T-cell (primary cell): ENCODE measurements around the gene APOB. TPM values are rescaled to one million over a fixed set of nuclear protein-coding genes. Genes with fewer than 3 reads are reported as not detected.

Source experiments
- ATAC-seq, 4 experiments: fragments of 200-7000 bp in 3 of 4; fragments of 150-1000 bp in 1 of 4; cut with Tn5 transposase; replicated peaks in 1 of 4; 1 replicate in 3 of 4; 2 replicates in 1 of 4; pipeline ENCODE4 v1.10.0; 2021; ENCODE audit warnings: moderate library complexity in 3 of 4, mild to moderate bottlenecking in 2 of 4, moderate number of reproducible peaks in 1 of 4
- CTCF ChIA-PET, 2 donors: fragments of 300-600 bp; sonication (Branson Sonifier 250); formaldehyde crosslinking; loops; one replicate each; lab custom pipeline; 2022; ENCODE audit warnings: antibody characterized with exemption in 2 of 2; lab: Charles Lee
- POLR2A ChIA-PET, 2 donors: fragments of 300-600 bp; sonication (Branson Sonifier 250); formaldehyde crosslinking; loops; one replicate each; lab custom pipeline; 2022; ENCODE audit warnings: antibody characterized with exemption in 2 of 2; lab: Charles Lee
- DNase-seq, 35 experiments: peaks; one replicate each; pipeline versions ENCODE4 v3.0.0 to v3.0.0-alpha.2; 2013 to 2023
- H3K27ac ChIP-seq: one replicate; pipeline ENCODE4 v1.5.1; 2013; ENCODE audit warnings: low read length
- H3K27me3 ChIP-seq, 2 experiments: replicated peaks in 1 of 2; 1 replicate in 1 of 2; 2 replicates in 1 of 2; pipeline versions ENCODE4 v1.6.1 to v1.7.0; 2013; ENCODE audit warnings: low read length in 1 of 2, mixed read lengths in 1 of 2; ENCODE audit not compliant: control insufficient read depth in 2 of 2, insufficient read depth in 2 of 2; ENCODE audit errors: extremely low read depth in 1 of 2
- H3K36me3 ChIP-seq, 2 donors: 1 replicate in 1 of 2; 2 replicates in 1 of 2; pipeline versions ENCODE4 v1.6.1 to v1.7.0; 2013; ENCODE audit warnings: low read length in 1 of 2; ENCODE audit not compliant: control insufficient read depth in 2 of 2, insufficient read depth in 1 of 2; ENCODE audit errors: extremely low read depth in 1 of 2
- H3K4me1 ChIP-seq, 2 experiments: 1 replicate in 1 of 2; 2 replicates in 1 of 2; pipeline versions ENCODE4 v1.6.1 to v1.7.0; 2013; ENCODE audit warnings: low read length in 2 of 2, mixed read lengths in 1 of 2; ENCODE audit not compliant: insufficient read depth in 2 of 2, control insufficient read depth in 1 of 2; ENCODE audit errors: extremely low read depth in 1 of 2
- H3K4me3 ChIP-seq, 2 donors: 1 replicate in 1 of 2; 2 replicates in 1 of 2; pipeline versions ENCODE4 v1.5.1 to v1.7.0; 2013; ENCODE audit warnings: mild to moderate bottlenecking in 2 of 2, low read length in 1 of 2, moderate library complexity in 1 of 2; ENCODE audit not compliant: control insufficient read depth in 1 of 2; ENCODE audit errors: extremely low read depth in 1 of 2
- H3K9me3 ChIP-seq: 2 replicates; pipeline ENCODE4 v1.7.0; 2013
- H3K27ac Mint-ChIP-seq, 2 donors: one replicate each; pipeline ENCODE4 v1.8.0; 2020 to 2021; ENCODE audit warnings: mild to moderate bottlenecking in 2 of 2, mixed read lengths in 2 of 2
- H3K27me3 Mint-ChIP-seq, 2 donors: one replicate each; pipeline ENCODE4 v1.8.0; 2021 to 2022; ENCODE audit warnings: mixed read lengths in 2 of 2
- H3K36me3 Mint-ChIP-seq: one replicate; pipeline ENCODE4 v1.8.0; 2021; ENCODE audit warnings: mixed read lengths
- H3K4me1 Mint-ChIP-seq, 3 donors: one replicate each; pipeline ENCODE4 v1.8.0; 2020 to 2022; ENCODE audit warnings: mixed read lengths in 3 of 3, mild to moderate bottlenecking in 1 of 3
- H3K4me3 Mint-ChIP-seq, 3 donors: one replicate each; pipeline ENCODE4 v1.8.0; 2020 to 2022; ENCODE audit warnings: mild to moderate bottlenecking in 3 of 3, mixed read lengths in 3 of 3, moderate library complexity in 3 of 3
- H3K9me3 Mint-ChIP-seq, 3 donors: one replicate each; pipeline ENCODE4 v1.8.0; 2020 to 2022; ENCODE audit warnings: mixed read lengths in 3 of 3
- WGBS: methylation state at CpG from one replicate; pipeline ENCODE4 v1.1.5; 2013; ENCODE audit warnings: missing lambda C conversion rate; ENCODE audit not compliant: insufficient coverage; 5-methylcytosine and 5-hydroxymethylcytosine counted together
- total RNA-seq, 35 experiments: library from RNA in 6 of 35; stranded (reverse) in 6 of 35; fragments of 120-200 nt in 1 of 35; gene quantifications; one replicate each; pipeline versions ENCODE4 v1.2.1 to v1.2.4 and lab custom pipeline; 2013 to 2026

Gene APOB
- total RNA-seq, 5 donors from 2014 or later (not counting 1 experiment from before 2014, with no cell fraction given): 1.2 to 2.0 (median 1.9) TPM; not detected in 2

DNA sequence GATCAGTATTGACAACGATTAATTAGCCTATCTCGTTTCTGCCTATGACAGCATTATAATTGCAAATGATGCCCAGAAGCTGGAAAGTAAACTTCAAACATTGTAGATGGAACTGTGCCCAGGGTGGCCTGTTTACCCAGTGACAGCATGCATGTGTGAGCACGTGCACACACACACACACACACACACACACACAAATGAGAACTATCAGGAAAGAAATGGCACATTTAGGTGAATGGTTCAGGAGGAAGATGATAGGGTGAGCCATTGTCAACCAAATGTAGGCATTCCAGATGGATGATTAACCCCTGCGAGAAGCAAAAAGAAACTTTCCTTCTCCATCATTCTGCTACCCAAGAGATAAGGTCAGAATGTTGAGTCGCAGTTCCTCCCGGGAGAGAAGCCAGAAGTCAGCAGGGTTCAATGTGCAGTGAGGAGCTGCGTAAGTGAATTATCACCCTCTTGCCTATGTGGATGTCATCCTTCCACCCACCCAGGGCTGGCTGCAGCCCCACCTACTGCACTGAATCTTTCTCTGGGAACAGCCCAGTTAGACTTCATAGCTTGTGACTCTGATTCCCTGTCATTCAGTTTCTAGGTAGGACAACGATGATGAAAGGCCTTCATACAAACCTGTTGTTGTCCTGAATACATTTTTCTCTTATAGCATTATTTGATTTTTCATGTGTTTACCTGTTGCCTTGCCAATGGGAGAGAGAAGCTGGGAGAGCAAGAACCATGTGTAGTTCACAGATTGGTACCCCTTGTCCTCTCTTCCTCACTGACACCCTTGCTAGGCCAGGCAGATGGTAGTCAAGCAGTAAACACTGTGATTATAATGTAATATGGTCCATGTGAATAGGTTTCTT lies 3.5 kb upstream of the APOB start:
- ChIA-PET POLR2A (interaction anchor here in 1 of 2 donors (0.6 kb wide), 1 partner anchor 48 kb away, joined by 3 read pairs; no protein-coding TSS in a partner anchor), CTCF (interaction anchor here in 1 of 2 donors (1.7 kb wide), 1 partner anchor 10 kb away, joined by 3 read pairs; no protein-coding TSS in a partner anchor)
- ATAC-seq (no peak), DNase-seq (no peak)
- Mint-ChIP-seq H3K4me1 (peaks cover 3 to 5% (median 5%) of the 10 kb centered on the region in 3 donors), H3K27me3 (peaks cover 16 to 24% of the 10 kb centered on the region in 2 donors), H3K9me3 (no peaks in the 10 kb centered on the region), H3K4me3 (no peak overlapping the region), H3K36me3 (no peaks in the 10 kb centered on the region), H3K27ac (no peak overlapping the region)
- Histone ChIP-seq H3K36me3 (no peaks in the 10 kb centered on the region), H3K4me3 (no peak overlapping the region), H3K27ac (no peak overlapping the region), H3K4me1 (peaks cover 0 to 8% of the 10 kb centered on the region in 2 experiments), H3K27me3 (peaks cover 2 to 23% of the 10 kb centered on the region in 2 experiments), H3K9me3 (no peaks in the 10 kb centered on the region)
- no CpG with 5 or more reads among the region's 8 CpGs for WGBS

DNA sequence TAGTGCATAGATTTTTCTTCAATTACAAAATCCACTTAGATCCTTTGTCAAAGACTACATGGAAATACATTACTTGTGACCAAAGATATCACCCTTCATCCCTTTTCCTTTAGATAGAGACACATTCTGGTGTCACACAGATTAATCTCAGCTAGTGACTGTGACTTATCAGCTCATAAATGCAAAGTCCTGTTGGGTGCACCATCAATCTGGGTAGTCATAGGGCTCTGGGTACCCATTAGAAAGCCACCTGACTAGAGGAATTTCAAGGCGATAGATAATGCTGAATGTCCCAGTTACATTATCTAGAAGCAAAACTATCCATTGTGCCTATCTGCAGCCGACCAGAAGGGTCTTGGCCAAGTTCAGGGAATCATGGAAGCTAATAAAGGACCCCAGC lies 2.6 kb upstream of the APOB start:
- ATAC-seq (no peak), DNase-seq (no peak)
- CTCF ChIA-PET: interaction anchor here in 1 of 2 donors (1.7 kb wide), 1 partner anchor 11 kb away, joined by 3 read pairs; no protein-coding TSS in a partner anchor
- no peak overlapping the region for H3K27ac Mint-ChIP-seq
- no CpG with 5 or more reads among the region's 2 CpGs for WGBS
- peaks cover 3 to 5% (median 5%) of the 10 kb centered on the region in 3 donors for H3K4me1 Mint-ChIP-seq
- no peaks in the 10 kb centered on the region for H3K36me3 Mint-ChIP-seq
- H3K27me3 Mint-ChIP-seq: peaks cover 16 to 24% of the 10 kb centered on the region in 2 donors
- POLR2A ChIA-PET: no interaction called here
- H3K9me3 Mint-ChIP-seq: no peaks in the 10 kb centered on the region
- no peak overlapping the region for H3K27ac ChIP-seq
- H3K9me3 ChIP-seq: no peaks in the 10 kb centered on the region
- no peak overlapping the region for H3K4me3 Mint-ChIP-seq
- H3K27me3 ChIP-seq: peaks cover 2 to 28% of the 10 kb centered on the region in 2 experiments
- peaks cover 0 to 8% of the 10 kb centered on the region in 2 experiments for H3K4me1 ChIP-seq
- no peaks in the 10 kb centered on the region for H3K36me3 ChIP-seq
- no peak overlapping the region for H3K4me3 ChIP-seq

DNA sequence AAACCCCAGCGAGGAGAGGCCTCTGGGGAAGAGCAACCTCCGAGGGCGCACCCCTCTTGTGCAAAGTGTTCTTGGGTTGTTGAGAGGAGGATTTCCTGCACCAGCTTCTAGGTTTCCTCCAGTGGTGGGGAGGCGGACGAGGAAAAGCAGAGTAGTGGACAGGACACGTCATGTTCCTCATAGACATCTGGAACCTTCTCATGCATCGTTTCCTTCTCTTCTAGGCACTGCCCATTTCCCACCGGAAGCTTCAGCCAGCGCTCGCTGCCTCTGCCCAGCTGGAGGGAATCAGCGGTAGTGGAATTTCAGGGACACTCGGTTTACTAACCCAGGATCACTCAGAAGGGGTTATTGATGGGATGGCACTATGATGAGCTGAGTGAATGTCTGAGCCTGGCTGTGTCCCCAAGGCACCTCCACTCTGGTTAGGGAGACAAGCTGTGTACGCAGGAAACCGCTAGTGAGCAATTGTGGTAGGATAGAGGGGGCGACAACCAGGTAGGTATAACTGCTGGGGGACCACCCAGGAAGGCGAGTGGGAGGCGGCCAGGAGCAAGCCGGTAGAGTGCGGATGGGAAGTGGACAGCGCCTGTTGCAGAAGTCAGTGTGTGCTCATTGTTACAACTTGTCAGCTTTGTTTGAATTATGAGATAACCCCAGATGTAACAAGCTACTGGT lies 960 bp upstream of the APOB start:
- H3K4me1 Mint-ChIP-seq: peaks cover 3 to 5% (median 5%) of the 10 kb centered on the region in 3 donors
- ATAC-seq (peak in 1 of 4 experiments; percentile 13), DNase-seq (no peak)
- Histone ChIP-seq H3K4me3 (no peak overlapping the region), H3K27ac (no peak overlapping the region), H3K27me3 (peaks cover 2 to 28% of the 10 kb centered on the region in 2 experiments), H3K36me3 (no peaks in the 10 kb centered on the region), H3K9me3 (no peaks in the 10 kb centered on the region), H3K4me1 (peaks cover 0 to 8% of the 10 kb centered on the region in 2 experiments)
- WGBS: 54% methylated on average over 12 of the region's 20 CpGs
- no peak overlapping the region for H3K4me3 Mint-ChIP-seq
- peaks cover 16 to 27% of the 10 kb centered on the region in 2 donors for H3K27me3 Mint-ChIP-seq
- H3K36me3 Mint-ChIP-seq: no peaks in the 10 kb centered on the region
- no peaks in the 10 kb centered on the region for H3K9me3 Mint-ChIP-seq
- H3K27ac Mint-ChIP-seq: peak overlapping the region in 1 of 2 donors; percentile 20
- CTCF ChIA-PET: no interaction called here
- POLR2A ChIA-PET: no interaction called here

DNA sequence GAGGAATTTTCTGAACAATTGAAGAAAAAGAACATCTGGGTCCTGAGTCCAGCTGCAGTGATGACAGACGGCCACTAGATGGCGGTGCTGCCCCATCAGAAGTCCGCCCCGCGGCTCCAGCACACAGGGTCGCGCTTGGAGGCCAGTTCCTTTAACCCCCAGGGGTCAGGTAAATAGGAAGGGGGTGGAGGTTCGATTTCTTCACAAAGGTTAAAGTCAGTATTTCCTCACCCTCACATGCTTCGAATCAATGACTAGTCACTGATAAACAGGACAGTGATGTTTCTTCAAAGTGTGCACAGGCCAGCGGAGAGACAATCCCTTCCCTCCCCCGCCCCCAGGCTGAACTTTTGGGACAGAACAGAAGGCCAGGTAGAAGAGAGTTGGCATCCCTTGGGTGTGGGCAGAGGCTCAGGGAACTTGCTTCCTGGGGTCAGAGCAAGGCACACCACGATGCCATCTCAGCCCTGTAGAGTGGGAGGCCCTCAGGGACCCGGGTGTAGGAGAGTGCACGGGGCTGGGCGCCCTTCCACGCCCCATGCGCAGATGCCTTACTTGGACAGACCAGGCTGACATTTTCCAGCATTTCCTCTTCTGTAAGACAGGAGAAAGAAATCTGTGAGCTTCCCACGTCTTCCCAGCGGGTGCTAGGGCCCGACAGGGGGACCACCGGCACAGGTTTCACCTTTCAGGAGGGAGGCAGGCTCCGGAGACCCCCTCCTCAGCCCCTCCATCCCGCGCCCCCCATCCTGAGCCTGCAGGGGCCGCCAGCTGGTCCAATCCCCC lies 722 bp downstream of the APOB start:
- H3K27me3 Mint-ChIP-seq: peaks cover 22 to 27% of the 10 kb centered on the region in 2 donors
- Histone ChIP-seq H3K36me3 (no peaks in the 10 kb centered on the region), H3K9me3 (no peaks in the 10 kb centered on the region), H3K27me3 (peaks cover 2 to 28% of the 10 kb centered on the region in 2 experiments), H3K4me1 (peaks cover 0 to 8% of the 10 kb centered on the region in 2 experiments), H3K27ac (no peak overlapping the region), H3K4me3 (no peak overlapping the region)
- no peaks in the 10 kb centered on the region for H3K36me3 Mint-ChIP-seq
- no peak overlapping the region for H3K27ac Mint-ChIP-seq
- peak in 31 of 35 experiments; percentile 9 to 72 (median 34) for DNase-seq
- no peaks in the 10 kb centered on the region for H3K9me3 Mint-ChIP-seq
- ATAC-seq: peak in 3 of 4 experiments; percentile 51 to 65 (median 55)
- ChIA-PET CTCF (interaction anchor here in 1 of 2 donors (0.6 kb wide), 1 partner anchor 9 kb away, joined by 3 read pairs; no protein-coding TSS in a partner anchor), POLR2A (no interaction called here)
- WGBS: 30% methylated on average over 14 of the region's 25 CpGs
- peak overlapping the region; percentile 25 to 56 (median 28) for H3K4me3 Mint-ChIP-seq
- peaks cover 3 to 5% (median 5%) of the 10 kb centered on the region in 3 donors for H3K4me1 Mint-ChIP-seq

DNA sequence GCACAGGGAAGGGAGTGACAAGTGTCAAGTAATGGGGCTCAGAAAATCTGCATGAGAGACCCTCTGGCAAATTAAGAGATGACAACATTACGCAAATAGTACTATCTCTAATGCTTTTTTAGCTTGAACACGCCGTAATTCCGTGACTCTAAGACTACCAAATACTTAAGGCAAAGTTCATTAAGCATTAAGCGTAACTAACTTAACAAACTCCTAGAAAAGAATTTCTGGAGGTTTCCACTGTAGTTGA lies 1.2 kb downstream of the APOB start:
- H3K4me1 ChIP-seq: peaks cover 0 to 8% of the 10 kb centered on the region in 2 experiments
- no peak overlapping the region for H3K27ac Mint-ChIP-seq
- no peaks in the 10 kb centered on the region for H3K9me3 ChIP-seq
- no peak overlapping the region for H3K4me3 ChIP-seq
- ChIA-PET CTCF (no interaction called here), POLR2A (interaction anchor here in 1 of 2 donors (0.6 kb wide), 1 partner anchor 145 kb away, joined by 5 read pairs; no protein-coding TSS in a partner anchor)
- H3K4me1 Mint-ChIP-seq: peaks cover 3 to 5% (median 5%) of the 10 kb centered on the region in 3 donors
- ATAC-seq (no peak), DNase-seq (no peak)
- H3K9me3 Mint-ChIP-seq: no peaks in the 10 kb centered on the region
- peaks cover 22 to 27% of the 10 kb centered on the region in 2 donors for H3K27me3 Mint-ChIP-seq
- H3K36me3 ChIP-seq: no peaks in the 10 kb centered on the region
- no CpG with 5 or more reads among the region's 5 CpGs for WGBS
- no peaks in the 10 kb centered on the region for H3K36me3 Mint-ChIP-seq
- no peak overlapping the region for H3K27ac ChIP-seq
- peak overlapping the region in 1 of 3 donors; percentile 56 for H3K4me3 Mint-ChIP-seq
- peaks cover 2 to 28% of the 10 kb centered on the region in 2 experiments for H3K27me3 ChIP-seq
